ENCODE results near the gene WDR48. TPM values are rescaled to one million over a fixed set of nuclear protein-coding genes. Genes with fewer than 3 reads are reported as not detected.

Gene WDR48
- total RNA-seq, 4 donors from 2014 or later: 27.4 to 47.2 (median 38.0) TPM

GRCh38 chr3:39022286-39022630 is 29.6 kb upstream of the WDR48 start:
- no peak for ATAC-seq
- Histone ChIP-seq H3K4me3 (no peak overlapping the region), H3K4me1 (no peaks in the 10 kb centered on the region), H3K27me3 (no peaks in the 10 kb centered on the region), H3K9me3 (no peaks in the 10 kb centered on the region), H3K36me3 (no peaks in the 10 kb centered on the region), H3K27ac (no peak overlapping the region)
- TF ChIP-seq EP300 (IDR thresholded peaks at IDR 0.05): no peak
- TF ChIP-seq POLR2AphosphoS5 (IDR thresholded peaks at IDR 0.05): no peak
- TF ChIP-seq, protein P1, sequence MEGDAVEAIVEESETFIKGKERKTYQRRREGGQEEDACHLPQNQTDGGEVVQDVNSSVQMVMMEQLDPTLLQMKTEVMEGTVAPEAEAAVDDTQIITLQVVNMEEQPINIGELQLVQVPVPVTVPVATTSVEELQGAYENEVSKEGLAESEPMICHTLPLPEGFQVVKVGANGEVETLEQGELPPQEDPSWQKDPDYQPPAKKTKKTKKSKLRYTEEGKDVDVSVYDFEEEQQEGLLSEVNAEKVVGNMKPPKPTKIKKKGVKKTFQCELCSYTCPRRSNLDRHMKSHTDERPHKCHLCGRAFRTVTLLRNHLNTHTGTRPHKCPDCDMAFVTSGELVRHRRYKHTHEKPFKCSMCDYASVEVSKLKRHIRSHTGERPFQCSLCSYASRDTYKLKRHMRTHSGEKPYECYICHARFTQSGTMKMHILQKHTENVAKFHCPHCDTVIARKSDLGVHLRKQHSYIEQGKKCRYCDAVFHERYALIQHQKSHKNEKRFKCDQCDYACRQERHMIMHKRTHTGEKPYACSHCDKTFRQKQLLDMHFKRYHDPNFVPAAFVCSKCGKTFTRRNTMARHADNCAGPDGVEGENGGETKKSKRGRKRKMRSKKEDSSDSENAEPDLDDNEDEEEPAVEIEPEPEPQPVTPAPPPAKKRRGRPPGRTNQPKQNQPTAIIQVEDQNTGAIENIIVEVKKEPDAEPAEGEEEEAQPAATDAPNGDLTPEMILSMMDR (IDR thresholded peaks at IDR 0.05): no peak
- TF ChIP-seq POLR2A (IDR thresholded peaks at IDR 0.05): no peak

- Histone ChIP-seq H3K4me3 (no peak overlapping the region), H3K27me3 (no peaks in the 10 kb centered on the region), H3K36me3 (no peaks in the 10 kb centered on the region), H3K27ac (no peak overlapping the region), H3K9me3 (no peaks in the 10 kb centered on the region), H3K4me1 (no peaks in the 10 kb centered on the region)
- TF ChIP-seq POLR2AphosphoS5 (IDR thresholded peaks at IDR 0.05): no peak
- TF ChIP-seq, protein P1 (IDR thresholded peaks at IDR 0.05): no peak
- no peak for TF ChIP-seq POLR2A (IDR thresholded peaks at IDR 0.05)
- no peak for TF ChIP-seq EP300 (IDR thresholded peaks at IDR 0.05)
- ATAC-seq: no peak
Measured at GRCh38 chr3:39024497-39024896, 27.3 kb upstream of the WDR48 start.

DNA sequence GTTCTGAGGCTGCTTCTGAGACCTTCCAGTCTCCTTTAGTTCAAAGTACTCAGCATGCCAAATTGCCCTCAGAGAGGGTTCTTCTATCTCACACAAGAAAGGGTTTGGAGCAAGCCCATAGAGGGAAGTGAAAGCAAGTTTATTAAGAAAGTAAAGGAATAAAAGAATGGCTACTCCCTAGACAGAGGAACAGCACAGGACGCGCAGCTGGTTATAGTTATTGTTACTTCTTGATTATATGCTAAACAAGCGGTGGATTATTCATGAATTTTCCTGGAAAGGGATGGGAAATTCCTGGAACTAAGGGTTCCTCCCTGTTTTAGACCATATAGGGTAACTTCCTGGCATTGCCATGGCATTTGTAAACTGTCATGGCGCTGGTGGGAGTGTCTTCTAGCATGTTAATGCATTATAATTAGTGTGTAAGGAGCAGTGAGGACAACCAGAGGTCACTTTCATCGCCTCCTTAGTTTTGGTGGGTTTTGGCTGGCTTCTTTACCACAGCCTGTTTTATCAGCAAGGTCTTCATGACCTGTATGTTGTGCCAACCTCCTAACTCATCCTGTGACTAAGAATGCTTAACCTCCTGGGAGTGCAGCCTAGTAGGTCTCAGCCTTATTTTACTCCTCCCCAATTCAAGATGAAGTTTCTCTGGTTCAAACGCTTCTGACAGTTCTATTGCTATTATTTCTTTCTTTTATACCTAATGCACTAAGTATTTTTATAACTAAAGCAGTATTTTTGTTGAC is 26.4 kb upstream of the WDR48 start:
- no peak for TF ChIP-seq POLR2AphosphoS5 (IDR thresholded peaks at IDR 0.05)
- TF ChIP-seq, protein P1 (IDR thresholded peaks at IDR 0.05): no peak
- no peak for TF ChIP-seq EP300 (IDR thresholded peaks at IDR 0.05)
- no peak for TF ChIP-seq POLR2A (IDR thresholded peaks at IDR 0.05)
- H3K4me3 ChIP-seq: no peak overlapping the region
- WGBS, 2 donors (ENCODE audit: low coverage in 1 of 2): 71 to 72% methylated on average over 5 to 6 of the region's 6 CpGs
- H3K36me3 ChIP-seq: no peaks in the 10 kb centered on the region
- no peak for ATAC-seq
- H3K27me3 ChIP-seq: no peaks in the 10 kb centered on the region
- no peaks in the 10 kb centered on the region for H3K9me3 ChIP-seq
- no peaks in the 10 kb centered on the region for H3K4me1 ChIP-seq
- H3K27ac ChIP-seq: no peak overlapping the region

- 51 to 60% methylated on average over 1 to 3 of the region's 3 CpGs for WGBS, 2 donors (ENCODE audit: low coverage in 1 of 2)
- H3K27ac ChIP-seq: no peak overlapping the region
- no peak for ATAC-seq
- no peak for TF ChIP-seq POLR2AphosphoS5 (IDR thresholded peaks at IDR 0.05)
- TF ChIP-seq, protein P1 (IDR thresholded peaks at IDR 0.05): no peak
- no peak for TF ChIP-seq EP300 (IDR thresholded peaks at IDR 0.05)
- TF ChIP-seq POLR2A (IDR thresholded peaks at IDR 0.05): no peak
- no peaks in the 10 kb centered on the region for H3K4me1 ChIP-seq
- H3K27me3 ChIP-seq: no peaks in the 10 kb centered on the region
- H3K36me3 ChIP-seq: no peaks in the 10 kb centered on the region
- no peak overlapping the region for H3K4me3 ChIP-seq
- no peaks in the 10 kb centered on the region for H3K9me3 ChIP-seq
Measured at GRCh38 chr3:39028546-39028945, 23.3 kb upstream of the WDR48 start.

- Histone ChIP-seq H3K36me3 (no peaks in the 10 kb centered on the region), H3K9me3 (no peaks in the 10 kb centered on the region), H3K4me1 (no peaks in the 10 kb centered on the region), H3K27ac (no peak overlapping the region), H3K27me3 (no peaks in the 10 kb centered on the region), H3K4me3 (no peak overlapping the region)
- ATAC-seq: no peak
- WGBS, 2 donors (ENCODE audit: low coverage in 1 of 2): 50 to 100% methylated on average over 1 of the region's 1 CpG
- TF ChIP-seq EP300 (IDR thresholded peaks at IDR 0.05): no peak
- TF ChIP-seq POLR2A (IDR thresholded peaks at IDR 0.05): no peak
- TF ChIP-seq, protein P1 (IDR thresholded peaks at IDR 0.05): no peak
- no peak for TF ChIP-seq POLR2AphosphoS5 (IDR thresholded peaks at IDR 0.05)
Measured at GRCh38 chr3:39029556-39029955, 22.3 kb upstream of the WDR48 start.
